GM11168 (cell line): ENCODE data around the gene AQP12A.

Experiments used
- in situ Hi-C: fragments of 300-500 bp; cut with MboI; formaldehyde crosslinking; loops from one replicate; pipeline ENCODE4 v1.12.0; 2022; ENCODE audit warnings: low sequenced_read_pairs; ENCODE audit not compliant: unreplicated experiment

The AQP12A gene

GRCh38 chr2:240733803-240734495 is 42.3 kb downstream of the AQP12A start:
- in situ Hi-C loops, result no loop called here

- in situ Hi-C loops, result no loop called here
Observed at GRCh38 chr2:240734756-240735155, 43.1 kb downstream of the AQP12A start.

- in situ Hi-C loops, result no loop called here
Observed at GRCh38 chr2:240735476-240735875, 43.8 kb downstream of the AQP12A start.

GRCh38 chr2:240736281-240737250 is 44.9 kb downstream of the AQP12A start:
- in situ Hi-C loops, result no loop called here

- in situ Hi-C loops, result no loop called here
Observed at GRCh38 chr2:240737512-240737911, 45.8 kb downstream of the AQP12A start.

- in situ Hi-C loops, result no loop called here
Observed at GRCh38 chr2:240737958-240738357, 46.3 kb downstream of the AQP12A start.

- in situ Hi-C loops, result no loop called here
Observed at GRCh38 chr2:240739797-240740196, 48.1 kb downstream of the AQP12A start.

GRCh38 chr2:240741091-240741490 is 49.4 kb downstream of the AQP12A start:
- in situ Hi-C loops, result no loop called here

GRCh38 chr2:240742602-240743095 is 51.0 kb downstream of the AQP12A start:
- in situ Hi-C loops, result no loop called here

GRCh38 chr2:240745456-240745855 is 53.8 kb downstream of the AQP12A start:
- in situ Hi-C loops, result no loop called here

GRCh38 chr2:240745962-240746361 is 54.3 kb downstream of the AQP12A start:
- in situ Hi-C loops, result no loop called here

GRCh38 chr2:240746671-240747070 is 55.0 kb downstream of the AQP12A start:
- in situ Hi-C loops, result no loop called here

GRCh38 chr2:240747256-240747655 is 55.6 kb downstream of the AQP12A start:
- in situ Hi-C loops, result no loop called here
